ENCODE measurements around the gene CDRT15.
"Not testable (repeated sequence)": the region's sequence is repeated elsewhere in the genome, so short reads cannot be mapped to it uniquely, and the experiment has no call there.

Gene CDRT15

GRCh38 chr17:14205992-14206461 is 30.6 kb downstream of the CDRT15 start:
- DNase-seq, result no peak

- DNase-seq, result no peak
Measured at GRCh38 chr17:14205380-14205779, 31.3 kb downstream of the CDRT15 start.

- DNase-seq, result no peak
Measured at GRCh38 chr17:14204546-14204945, 32.1 kb downstream of the CDRT15 start.

- DNase-seq, result no peak
Measured at GRCh38 chr17:14204084-14204483, 32.6 kb downstream of the CDRT15 start.

GRCh38 chr17:14203388-14203787 is 33.3 kb downstream of the CDRT15 start:
- no peak for DNase-seq

- no peak for DNase-seq
Measured at GRCh38 chr17:14202388-14203166, 34.1 kb downstream of the CDRT15 start.

GRCh38 chr17:14201988-14202380 is 34.7 kb downstream of the CDRT15 start:
- DNase-seq, result no peak

- DNase-seq, result no peak
Measured at GRCh38 chr17:14201021-14201987, 35.4 kb downstream of the CDRT15 start.

- no peak for DNase-seq
Measured at GRCh38 chr17:14200354-14200753, 36.3 kb downstream of the CDRT15 start.

GRCh38 chr17:14199601-14200000 is 37.1 kb downstream of the CDRT15 start:
- no peak for DNase-seq

GRCh38 chr17:14198575-14198974 is 38.1 kb downstream of the CDRT15 start:
- DNase-seq, result no peak

- no peak for DNase-seq
Measured at GRCh38 chr17:14198013-14198412, 38.6 kb downstream of the CDRT15 start.

GRCh38 chr17:14197586-14197985 is 39.1 kb downstream of the CDRT15 start:
- no peak for DNase-seq

GRCh38 chr17:14197057-14197456 is 39.6 kb downstream of the CDRT15 start:
- no peak for DNase-seq

GRCh38 chr17:14196377-14196997 is 40.2 kb downstream of the CDRT15 start:
- DNase-seq, result no peak

GRCh38 chr17:14192636-14193344 is 43.9 kb downstream of the CDRT15 start:
- not testable (repeated sequence) for DNase-seq

GRCh38 chr17:14192039-14192438 is 44.6 kb downstream of the CDRT15 start:
- not testable (repeated sequence) for DNase-seq

- not testable (repeated sequence) for DNase-seq
Measured at GRCh38 chr17:14191469-14191868, 45.2 kb downstream of the CDRT15 start.

GRCh38 chr17:14190774-14191173 is 45.9 kb downstream of the CDRT15 start:
- not testable (repeated sequence) for DNase-seq

- DNase-seq, result not testable (repeated sequence)
Measured at GRCh38 chr17:14186443-14186842, 50.2 kb downstream of the CDRT15 start.

All from NCI-H524 (cell line).